ENCODE results near the gene QSOX2.

QSOX2 gene

DNA sequence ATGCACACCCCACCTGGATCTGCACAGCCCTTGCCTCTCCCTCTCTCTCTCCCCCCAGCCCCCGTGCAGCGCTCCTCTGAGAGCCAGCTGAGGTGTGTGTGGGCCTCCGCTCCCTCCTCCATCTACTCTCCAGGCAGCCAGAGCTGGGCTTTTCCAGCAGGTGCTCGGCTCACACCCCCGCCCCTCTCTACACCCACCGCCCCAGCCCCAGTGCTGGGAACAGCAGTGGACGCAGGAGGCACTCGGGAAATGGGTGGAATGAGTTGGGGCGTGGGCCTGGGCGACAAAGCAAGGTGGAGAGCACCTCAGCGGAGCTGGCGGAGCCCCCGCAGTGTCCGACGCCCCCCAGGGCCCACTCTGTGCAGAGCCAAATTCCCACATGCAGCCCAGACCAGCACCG, 27.3 kb downstream of the QSOX2 start:
- TF ChIP-seq, protein P1, sequence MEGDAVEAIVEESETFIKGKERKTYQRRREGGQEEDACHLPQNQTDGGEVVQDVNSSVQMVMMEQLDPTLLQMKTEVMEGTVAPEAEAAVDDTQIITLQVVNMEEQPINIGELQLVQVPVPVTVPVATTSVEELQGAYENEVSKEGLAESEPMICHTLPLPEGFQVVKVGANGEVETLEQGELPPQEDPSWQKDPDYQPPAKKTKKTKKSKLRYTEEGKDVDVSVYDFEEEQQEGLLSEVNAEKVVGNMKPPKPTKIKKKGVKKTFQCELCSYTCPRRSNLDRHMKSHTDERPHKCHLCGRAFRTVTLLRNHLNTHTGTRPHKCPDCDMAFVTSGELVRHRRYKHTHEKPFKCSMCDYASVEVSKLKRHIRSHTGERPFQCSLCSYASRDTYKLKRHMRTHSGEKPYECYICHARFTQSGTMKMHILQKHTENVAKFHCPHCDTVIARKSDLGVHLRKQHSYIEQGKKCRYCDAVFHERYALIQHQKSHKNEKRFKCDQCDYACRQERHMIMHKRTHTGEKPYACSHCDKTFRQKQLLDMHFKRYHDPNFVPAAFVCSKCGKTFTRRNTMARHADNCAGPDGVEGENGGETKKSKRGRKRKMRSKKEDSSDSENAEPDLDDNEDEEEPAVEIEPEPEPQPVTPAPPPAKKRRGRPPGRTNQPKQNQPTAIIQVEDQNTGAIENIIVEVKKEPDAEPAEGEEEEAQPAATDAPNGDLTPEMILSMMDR (IDR thresholded peaks at IDR 0.05; ENCODE audit: low read depth, low read length): no peak
- DNase-seq (ENCODE audit: extremely low read depth, low read depth): no peak

DNA sequence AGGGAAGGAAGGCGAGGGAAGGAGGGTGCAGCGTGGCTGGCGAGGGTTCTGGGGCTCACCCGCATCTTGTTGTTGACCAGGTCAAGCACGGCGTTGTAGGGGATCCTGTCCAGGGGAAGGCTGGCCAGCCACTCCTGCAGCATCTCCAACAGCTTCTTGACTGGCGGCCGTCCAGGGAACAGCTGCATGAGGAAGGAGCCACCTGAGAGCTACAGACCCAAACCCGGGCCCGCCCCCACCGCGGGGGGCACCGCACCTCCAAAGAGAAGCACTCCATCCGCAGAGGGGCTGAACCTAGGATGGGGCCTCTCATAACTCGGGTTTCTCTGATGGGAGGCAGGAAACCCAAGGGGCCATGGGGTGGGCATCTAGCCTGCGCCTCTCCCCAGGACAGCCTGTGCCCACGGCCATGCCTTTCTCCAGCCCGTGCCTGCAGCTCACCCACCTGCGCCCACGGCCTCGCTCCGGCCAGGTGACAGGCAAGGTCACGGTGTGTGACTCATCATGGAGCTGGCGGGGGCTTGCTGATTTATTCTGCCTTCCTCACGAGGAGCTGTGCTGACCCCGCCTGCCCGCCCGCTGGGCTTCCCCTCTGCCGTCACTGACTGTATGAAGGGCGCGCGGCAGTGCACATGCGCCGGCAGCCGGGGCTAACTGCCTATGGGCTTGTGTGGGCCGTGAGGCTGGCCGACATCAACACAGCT, 28.9 kb downstream of the QSOX2 start:
- no peak for DNase-seq (ENCODE audit: extremely low read depth, low read depth)
- TF ChIP-seq, protein P1 (IDR thresholded peaks at IDR 0.05; ENCODE audit: low read depth, low read length): no peak

DNA sequence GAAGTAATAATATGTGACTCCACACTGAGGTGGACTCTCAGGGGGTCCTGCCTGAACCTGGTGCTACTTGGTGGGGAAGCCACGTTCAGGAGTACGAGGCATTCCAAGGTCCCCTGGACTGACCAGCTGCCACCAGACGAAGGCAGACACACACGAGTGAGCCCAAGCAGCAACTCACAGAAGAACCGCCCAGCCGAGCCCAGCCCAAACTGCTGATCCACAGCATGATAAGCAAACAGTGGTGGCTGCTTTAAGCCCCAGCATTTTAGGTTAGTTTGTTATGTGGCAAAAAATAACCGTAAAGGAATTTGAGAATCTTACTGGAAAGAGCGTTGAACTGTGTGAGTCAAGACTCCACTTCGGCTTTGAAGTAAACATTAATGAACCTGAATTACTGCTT, 31.9 kb downstream of the QSOX2 start:
- TF ChIP-seq, protein P1 (IDR thresholded peaks at IDR 0.05; ENCODE audit: low read depth, low read length): no peak
- no peak for DNase-seq (ENCODE audit: extremely low read depth, low read depth)

DNA sequence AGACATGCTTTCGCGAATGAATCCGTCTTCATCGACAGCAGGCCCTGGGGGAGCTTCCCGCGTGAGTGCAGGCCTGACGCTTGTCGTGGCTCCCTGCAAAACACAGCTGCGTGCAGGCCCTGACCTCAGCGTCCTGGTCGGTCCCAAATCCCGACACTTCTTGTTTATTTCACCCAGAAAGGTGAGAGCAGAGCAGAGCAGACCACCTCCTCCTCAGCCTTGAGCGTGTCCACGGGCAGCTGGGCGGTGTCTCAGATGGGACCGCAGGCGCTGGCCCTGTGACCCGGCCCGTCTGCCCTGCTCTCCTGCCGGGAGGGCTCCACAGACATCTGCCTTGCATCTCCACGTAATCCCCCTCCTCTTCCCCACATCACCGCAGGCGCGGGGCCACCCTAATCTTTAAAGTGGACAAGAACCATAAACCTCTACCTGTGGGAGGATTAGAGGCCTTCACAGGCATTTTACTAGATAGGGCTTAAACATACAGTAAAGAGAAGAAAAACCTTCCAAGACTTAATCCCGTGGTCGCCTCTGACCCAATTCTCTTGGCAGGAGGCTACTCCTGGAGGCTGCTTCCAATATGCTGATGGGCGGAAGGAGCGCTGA, 33.2 kb downstream of the QSOX2 start:
- TF ChIP-seq, protein P1 (IDR thresholded peaks at IDR 0.05; ENCODE audit: low read depth, low read length): no peak

DNA sequence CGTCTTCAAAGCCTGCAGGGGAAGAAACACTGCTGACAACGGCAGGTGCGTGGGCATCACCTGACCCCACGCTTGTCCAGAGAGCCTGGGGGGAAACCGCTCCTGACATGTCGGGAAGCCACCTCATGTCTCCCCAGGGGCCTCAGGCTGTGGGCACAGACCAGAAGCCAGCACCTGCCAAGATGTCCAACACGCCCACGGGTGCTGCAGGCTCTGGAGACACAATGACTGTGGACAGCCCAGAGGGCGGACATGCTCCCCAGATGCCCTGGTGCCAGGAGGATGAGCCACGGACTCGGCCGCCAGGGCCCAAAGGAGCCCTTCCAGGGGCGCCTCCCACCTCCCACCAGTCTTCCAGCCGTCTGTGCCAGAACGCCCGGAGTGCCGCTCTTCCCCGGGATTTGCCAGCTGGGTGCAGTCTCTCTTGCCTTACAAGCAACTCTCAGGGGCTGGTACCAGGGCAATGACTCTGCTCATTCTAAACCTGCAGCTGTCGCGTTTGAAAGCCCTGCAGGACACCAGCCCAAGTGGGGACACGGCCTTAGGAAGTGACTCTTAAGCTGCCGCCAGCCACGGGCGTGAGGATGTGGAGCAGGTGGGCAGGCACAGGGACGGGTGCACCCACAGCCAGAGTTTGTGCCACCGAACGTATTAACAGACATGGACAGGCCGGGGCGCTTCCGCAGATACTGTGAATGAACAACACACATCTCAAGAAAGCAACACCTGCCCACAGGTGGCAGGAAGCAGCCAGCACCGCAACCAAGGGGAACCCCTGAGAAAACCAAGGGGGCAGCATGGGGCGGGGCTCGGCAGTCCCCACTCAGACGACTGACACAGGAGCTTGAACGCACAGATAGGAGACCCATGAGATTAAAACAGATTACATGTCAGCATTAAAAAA, 33.9 kb downstream of the QSOX2 start:
- TF ChIP-seq, protein P1 (IDR thresholded peaks at IDR 0.05; ENCODE audit: low read depth, low read length): no peak
- no peak for DNase-seq (ENCODE audit: extremely low read depth, low read depth)

More for the DNA sequence above, 33.2 kb downstream of the QSOX2 start:
- no peak for DNase-seq (ENCODE audit: extremely low read depth, low read depth)

DNA sequence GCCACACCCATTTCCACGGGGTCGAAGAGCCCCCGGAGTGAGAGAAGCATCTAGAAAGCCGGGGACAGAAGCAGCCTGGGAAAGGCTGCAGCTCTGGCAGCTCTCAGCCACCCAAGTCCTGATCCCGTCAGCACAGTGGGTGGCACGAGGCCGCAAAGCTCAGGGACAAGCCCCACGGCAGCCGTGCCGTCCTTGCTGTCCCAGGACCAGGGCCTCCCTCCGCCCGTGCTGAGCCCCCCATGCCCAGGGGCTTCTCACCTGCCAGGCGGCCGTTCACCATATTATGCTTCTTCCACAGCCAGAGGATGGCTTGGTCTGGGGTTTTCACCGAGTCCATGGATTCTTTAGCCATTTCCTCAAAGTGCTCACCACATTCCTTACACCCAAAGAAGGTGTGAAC, 34.6 kb downstream of the QSOX2 start:
- no peak for DNase-seq (ENCODE audit: extremely low read depth, low read depth)
- TF ChIP-seq, protein P1 (IDR thresholded peaks at IDR 0.05; ENCODE audit: low read depth, low read length): no peak

DNA sequence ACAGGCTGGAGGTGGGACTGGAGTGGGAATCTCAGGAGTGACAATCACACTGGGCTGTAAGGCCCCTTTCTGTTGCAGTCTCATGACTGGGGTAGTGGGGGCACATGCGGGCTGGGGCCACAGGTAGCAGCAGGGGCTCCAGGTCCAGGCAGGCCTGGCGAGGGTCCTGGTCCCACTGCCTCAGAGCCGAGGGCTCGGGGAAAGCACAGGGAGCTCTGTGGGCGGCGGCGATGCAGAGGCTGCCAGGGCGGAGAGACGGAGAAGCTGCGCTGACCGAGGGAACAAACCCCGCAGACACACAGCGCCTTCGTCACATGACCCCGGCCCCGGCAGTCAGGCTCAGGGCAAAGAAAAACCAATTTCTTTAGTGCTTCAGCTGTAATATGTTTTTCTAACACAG, 35.3 kb downstream of the QSOX2 start:
- DNase-seq (ENCODE audit: extremely low read depth, low read depth): no peak
- TF ChIP-seq, protein P1 (IDR thresholded peaks at IDR 0.05; ENCODE audit: low read depth, low read length): no peak

All from AG09319 (cell line).